Measurements from ENCODE around the gene CCNL2. TPM values are rescaled to one million over a fixed set of nuclear protein-coding genes. Genes with fewer than 3 reads are reported as not detected.

Gene CCNL2
- total RNA-seq, 1 experiment from 2014 or later: 173 TPM

DNA sequence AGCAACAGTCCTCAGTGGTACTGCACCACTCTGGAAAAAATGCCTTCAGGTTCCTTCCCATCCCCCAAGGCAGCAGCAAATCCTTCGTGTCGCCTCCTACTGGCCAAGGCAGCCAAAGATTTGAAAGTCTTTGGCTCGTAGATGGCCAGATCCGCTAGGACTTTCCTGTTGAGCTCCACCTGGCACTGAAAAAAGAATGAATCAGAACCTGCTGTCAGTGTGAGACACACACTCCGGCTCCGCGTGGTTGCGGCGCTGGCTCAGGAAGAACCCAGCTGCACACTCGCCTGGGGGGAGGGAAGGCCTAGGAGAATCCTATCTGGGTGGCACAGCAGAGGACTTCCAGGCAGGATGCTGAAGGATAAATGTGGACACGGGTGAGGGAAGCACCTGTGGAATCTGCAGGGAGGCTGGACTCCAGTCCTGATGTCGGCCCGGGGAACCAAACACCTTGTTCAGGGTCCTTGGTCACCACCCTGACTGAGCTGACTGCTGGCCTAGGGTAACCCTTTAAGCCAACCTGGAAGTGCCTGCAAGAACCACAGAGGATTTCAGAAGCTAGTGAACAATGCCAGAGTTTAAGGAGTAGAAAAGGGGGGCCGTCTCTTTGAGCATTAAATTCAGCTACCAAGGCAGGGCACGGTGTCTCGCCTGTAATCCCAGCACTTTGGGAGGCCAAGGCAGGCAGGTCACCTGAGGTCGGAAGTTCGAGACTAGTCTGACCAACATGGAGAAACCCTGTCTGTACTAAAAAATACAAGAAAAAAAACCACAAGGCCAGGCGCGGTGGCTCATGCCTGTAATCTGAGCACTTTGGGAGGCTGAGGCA is 3.2 kb upstream of the CCNL2 start:
- H3K36me3 Mint-ChIP-seq (ENCODE audit: insufficient read depth in 1 of 3, low read depth in 3 of 3): peaks cover 53 to 88% (median 71%) of the 10 kb centered on the region in 3 experiments
- H3K4me3 Mint-ChIP-seq: peak overlapping the region; percentile 44 to 90; a peak in 3 of 5 replicates
- peaks cover 1% of the 10 kb centered on the region; the same call in 1 of the 2 replicates for H3K27me3 Mint-ChIP-seq (ENCODE audit: low read depth)
- Histone ChIP-seq H2BK5ac (ENCODE audit: insufficient read length, low read length) (no peak overlapping the region), H3K4me2 (ENCODE audit: insufficient read depth, insufficient read length, low read length) (no peak overlapping the region), H3K56ac (ENCODE audit: insufficient read length, low read depth, low read length) (no peak overlapping the region), H2BK12ac (ENCODE audit: insufficient read length, low read depth, low read length) (no peak overlapping the region), H3K27me3 (ENCODE audit: insufficient read depth, low read length) (no peaks in the 10 kb centered on the region), H2AK5ac (ENCODE audit: insufficient read length, low read length) (no peak overlapping the region), H2BK20ac (ENCODE audit: low read depth, low read length, poor library complexity, severe bottlenecking) (no peak overlapping the region), H4K5ac (ENCODE audit: insufficient read length, low read depth, low read length) (no peak overlapping the region), H3K79me2 (ENCODE audit: insufficient read depth, low read length) (peaks cover 13% of the 10 kb centered on the region; the same call in 1 of the 2 replicates), H3K4ac (ENCODE audit: low read depth, low read length) (no peak overlapping the region), H4K20me1 (ENCODE audit: control insufficient read depth, insufficient read depth, insufficient read length) (peaks cover 2% of the 10 kb centered on the region), H3K9me3 (ENCODE audit: control insufficient read depth, low read depth, low read length) (no peaks in the 10 kb centered on the region), H3K23ac (ENCODE audit: insufficient read length, low read depth, low read length) (no peak overlapping the region), H3K23me2 (ENCODE audit: insufficient read length, low read depth, low read length, poor library complexity, severe bottlenecking) (peaks cover 15% of the 10 kb centered on the region), H2BK120ac (ENCODE audit: low read depth, low read length, poor library complexity, severe bottlenecking) (no peak overlapping the region), H3K27ac (ENCODE audit: insufficient read length, low read depth, low read length) (no peak overlapping the region), H3K9ac (ENCODE audit: extremely low read depth, insufficient read length, low read length) (no peak overlapping the region), H4K91ac (ENCODE audit: insufficient read length, low read depth, low read length) (no peak overlapping the region), H2AFZ (ENCODE audit: low read length) (no peak overlapping the region), H3K18ac (ENCODE audit: insufficient read length, low read depth, low read length) (no peak overlapping the region), H2BK15ac (ENCODE audit: low read depth, low read length) (no peak overlapping the region), H4K8ac (replicated peaks; ENCODE audit: insufficient read length, low read depth, low read length) (no peak overlapping the region), H3T11ph (ENCODE audit: low read length) (no peak overlapping the region), H3K14ac (ENCODE audit: insufficient read depth, low read length) (no peak overlapping the region), H3K4me1 (ENCODE audit: insufficient read depth, low read length) (no peaks in the 10 kb centered on the region), H3K79me1 (ENCODE audit: insufficient read depth, low read depth, low read length, poor library complexity, severe bottlenecking) (peaks cover 13% of the 10 kb centered on the region)
- TF ChIP-seq, protein P1, sequence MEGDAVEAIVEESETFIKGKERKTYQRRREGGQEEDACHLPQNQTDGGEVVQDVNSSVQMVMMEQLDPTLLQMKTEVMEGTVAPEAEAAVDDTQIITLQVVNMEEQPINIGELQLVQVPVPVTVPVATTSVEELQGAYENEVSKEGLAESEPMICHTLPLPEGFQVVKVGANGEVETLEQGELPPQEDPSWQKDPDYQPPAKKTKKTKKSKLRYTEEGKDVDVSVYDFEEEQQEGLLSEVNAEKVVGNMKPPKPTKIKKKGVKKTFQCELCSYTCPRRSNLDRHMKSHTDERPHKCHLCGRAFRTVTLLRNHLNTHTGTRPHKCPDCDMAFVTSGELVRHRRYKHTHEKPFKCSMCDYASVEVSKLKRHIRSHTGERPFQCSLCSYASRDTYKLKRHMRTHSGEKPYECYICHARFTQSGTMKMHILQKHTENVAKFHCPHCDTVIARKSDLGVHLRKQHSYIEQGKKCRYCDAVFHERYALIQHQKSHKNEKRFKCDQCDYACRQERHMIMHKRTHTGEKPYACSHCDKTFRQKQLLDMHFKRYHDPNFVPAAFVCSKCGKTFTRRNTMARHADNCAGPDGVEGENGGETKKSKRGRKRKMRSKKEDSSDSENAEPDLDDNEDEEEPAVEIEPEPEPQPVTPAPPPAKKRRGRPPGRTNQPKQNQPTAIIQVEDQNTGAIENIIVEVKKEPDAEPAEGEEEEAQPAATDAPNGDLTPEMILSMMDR (conservative IDR thresholded peaks at IDR 0.05): peak; percentile 80
- peaks cover 0 to 2% of the 10 kb centered on the region in 2 experiments; a peak in 3 of 5 replicates for H3K9me3 Mint-ChIP-seq
- peak overlapping the region; percentile 37 to 96 (median 96); a peak in 6 of 7 replicates for H3K27ac Mint-ChIP-seq
- DNase-seq: peak; percentile 76
- peaks cover 27 to 44% of the 10 kb centered on the region in 2 experiments for H3K4me1 Mint-ChIP-seq
- no CpG with 5 or more reads among the region's 20 CpGs for WGBS (ENCODE audit: extremely low coverage, insufficient read length, low lambda C conversion rate)
